IMR-90 (cell line): ENCODE data around the gene TSSC4. TPM values are rescaled to one million over a fixed set of nuclear protein-coding genes. Genes with fewer than 3 reads are reported as not detected.

Experiments
- ATAC-seq: fragments of 200-7000 bp; cut with Tn5 transposase; 2 replicates; pipeline ENCODE4 v1.9.1; 2020; ENCODE audit warnings: low read depth, mild to moderate bottlenecking, moderate library complexity
- BruUV-seq: library from RNA; stranded (reverse); fragments of 400-500 nt; replicated peaks from 2 replicates; lab custom pipeline; 2021; lab: Mats Ljungman, UMichigan
- CTCF ChIA-PET: fragments of 300-600 bp; formaldehyde crosslinking; extraction: SDS; loops from one replicate; lab custom pipeline; 2021; ENCODE audit warnings: antibody characterized with exemption; lab: Yijun Ruan, JAX
- POLR2A ChIA-PET: fragments of 300-600 bp; sonication (Branson Sonifier 250); formaldehyde crosslinking; loops from one replicate; lab custom pipeline; 2022; ENCODE audit warnings: antibody characterized with exemption; ENCODE audit not compliant: unreplicated experiment; lab: Charles Lee
- DNase-seq: peaks from one replicate; pipeline ENCODE4 v3.0.0; 2013
- H2AFZ ChIP-seq: replicated peaks from 2 replicates; pipeline ENCODE3; 2013; ENCODE audit warnings: low read length, mild to moderate bottlenecking; ENCODE audit not compliant: poor library complexity
- H2AK5ac ChIP-seq: 2 replicates; pipeline ENCODE4 v1.6.1; 2013; ENCODE audit warnings: low read depth, low read length, inconsistent platforms
- H2AK9ac ChIP-seq: replicated peaks from 2 replicates; pipeline ENCODE3; 2013; ENCODE audit warnings: mild to moderate bottlenecking, low read depth, low read length, moderate library complexity; ENCODE audit not compliant: poor library complexity
- H2BK120ac ChIP-seq: 2 replicates; pipeline ENCODE4 v1.6.1; 2013; ENCODE audit warnings: low read depth, low read length, inconsistent platforms
- H2BK15ac ChIP-seq: 3 replicates; pipeline ENCODE4 v1.6.1; 2013; ENCODE audit warnings: low read depth, low read length, inconsistent platforms
- H2BK20ac ChIP-seq: 2 replicates; pipeline ENCODE4 v1.6.1; 2013; ENCODE audit warnings: low read depth, mild to moderate bottlenecking, inconsistent platforms, low read length, moderate library complexity
- H2BK5ac ChIP-seq: 2 replicates; pipeline ENCODE4 v1.6.1; 2013; ENCODE audit warnings: mild to moderate bottlenecking, low read depth, low read length, inconsistent platforms; ENCODE audit not compliant: poor library complexity, severe bottlenecking
- H3K14ac ChIP-seq: replicated peaks from 2 replicates; pipeline ENCODE4 v1.6.1; 2013; ENCODE audit warnings: low read depth, low read length, inconsistent platforms
- H3K18ac ChIP-seq: 2 replicates; pipeline ENCODE4 v1.6.1; 2013; ENCODE audit warnings: low read depth, low read length, control low read depth
- H3K23ac ChIP-seq: 2 replicates; pipeline ENCODE4 v1.6.1; 2013; ENCODE audit warnings: low read depth, low read length, inconsistent platforms
- H3K27ac ChIP-seq: 2 replicates; pipeline ENCODE4 v1.5.1; 2013; ENCODE audit warnings: mild to moderate bottlenecking, control low read depth, low read length; ENCODE audit not compliant: insufficient read depth
- H3K27me3 ChIP-seq: 2 replicates; pipeline ENCODE4 v1.6.1; 2013; ENCODE audit warnings: low read length; ENCODE audit not compliant: control insufficient read depth, insufficient read depth
- H3K36me3 ChIP-seq: 2 replicates; pipeline ENCODE4 v1.6.1; 2013; ENCODE audit warnings: low read length, mixed read lengths; ENCODE audit not compliant: control insufficient read depth, insufficient read depth
- H3K4ac ChIP-seq: 2 replicates; pipeline ENCODE4 v1.6.1; 2013; ENCODE audit warnings: low read depth, low read length, inconsistent platforms
- H3K4me1 ChIP-seq: 2 replicates; pipeline ENCODE4 v1.6.1; 2013; ENCODE audit warnings: low read length, mixed read lengths; ENCODE audit not compliant: control insufficient read depth, insufficient read depth
- H3K4me2 ChIP-seq: 2 replicates; pipeline ENCODE4 v1.6.1; 2013; ENCODE audit warnings: low read depth, mild to moderate bottlenecking, control low read depth, low read length, moderate library complexity
- H3K4me3 ChIP-seq: 2 replicates; pipeline ENCODE4 v1.5.1; 2013; ENCODE audit warnings: low read depth, mild to moderate bottlenecking, control low read depth, low read length, moderate library complexity; ENCODE audit not compliant: insufficient read depth
- H3K56ac ChIP-seq: 2 replicates; pipeline ENCODE4 v1.6.1; 2013; ENCODE audit warnings: low read length, inconsistent platforms; ENCODE audit not compliant: insufficient read depth; ENCODE audit errors: extremely low read depth
- H3K79me1 ChIP-seq, 2 experiments: 2 replicates each; pipeline ENCODE4 v1.6.1; 2013; ENCODE audit warnings: low read length in 2 of 2, inconsistent platforms in 1 of 2, low read depth in 1 of 2
- H3K9ac ChIP-seq: 2 replicates; pipeline ENCODE4 v1.6.1; 2013; ENCODE audit warnings: low read depth, low read length, control low read depth
- H3K9me1 ChIP-seq: 2 replicates; pipeline ENCODE4 v1.6.1; 2013; ENCODE audit warnings: low read length, inconsistent platforms; ENCODE audit not compliant: insufficient read depth
- H3K9me3 ChIP-seq: 2 replicates; pipeline ENCODE4 v1.6.1; 2013; ENCODE audit warnings: low read length; ENCODE audit not compliant: control insufficient read depth, insufficient read depth
- H4K20me1 ChIP-seq: 2 replicates; pipeline ENCODE4 v1.6.1; 2013; ENCODE audit warnings: low read length, inconsistent platforms; ENCODE audit not compliant: insufficient read depth
- H4K5ac ChIP-seq: 2 replicates; pipeline ENCODE4 v1.6.1; 2013; ENCODE audit warnings: mild to moderate bottlenecking, low read depth, low read length, control low read depth
- H4K8ac ChIP-seq, 2 experiments: 2 replicates each; pipeline ENCODE4 v1.6.1; 2013; ENCODE audit warnings: low read depth in 2 of 2, low read length in 2 of 2, control low read depth in 1 of 2, inconsistent platforms in 1 of 2
- H4K91ac ChIP-seq: 2 replicates; pipeline ENCODE4 v1.6.1; 2013; ENCODE audit warnings: low read depth, low read length, inconsistent platforms; ENCODE audit not compliant: insufficient read depth
- BHLHE40 ChIP-seq: fragments of 150-350 bp; IDR thresholded peaks from 2 replicates; pipeline ENCODE4 v1.6.1; 2016; ENCODE audit warnings: mild to moderate bottlenecking, low read depth, low read length
- CEBPB ChIP-seq: IDR thresholded peaks from 2 replicates; pipeline ENCODE4 v1.6.1; 2012; ENCODE audit warnings: low read depth, low read length, improper control_type of control experiment
- MAFK ChIP-seq: IDR thresholded peaks from 2 replicates; pipeline ENCODE4 v1.6.1; 2012; ENCODE audit warnings: low read depth, low read length, improper control_type of control experiment
- MAZ ChIP-seq: IDR thresholded peaks from 2 replicates; pipeline ENCODE4 v1.6.1; 2012; ENCODE audit warnings: low read depth, mild to moderate bottlenecking, low read length, improper control_type of control experiment, moderate library complexity, borderline replicate concordance
- NFE2L2 ChIP-seq: fragments of 150-350 bp; IDR thresholded peaks from 2 replicates; pipeline ENCODE4 v1.6.1; 2016; ENCODE audit warnings: low read depth, mild to moderate bottlenecking, low read length
- POLR2A ChIP-seq: IDR thresholded peaks from 2 replicates; pipeline ENCODE4 v1.6.1; 2012; ENCODE audit warnings: mild to moderate bottlenecking, low read depth, low read length
- RAD21 ChIP-seq: IDR thresholded peaks from 2 replicates; pipeline ENCODE4 v1.6.1; 2012; ENCODE audit warnings: low read length, improper control_type of control experiment
- RCOR1 ChIP-seq: IDR thresholded peaks from 2 replicates; pipeline ENCODE4 v1.6.1; 2012; ENCODE audit warnings: mild to moderate bottlenecking, low read length, improper control_type of control experiment; ENCODE audit not compliant: insufficient replicate concordance
- SMC3 ChIP-seq: fragments of 150-350 bp; IDR thresholded peaks from 2 replicates; pipeline ENCODE4 v1.6.1; 2016; ENCODE audit warnings: low read depth, mild to moderate bottlenecking, antibody characterized with exemption, low read length, moderate library complexity
- WGBS, 2 experiments: methylation state at CpG; one replicate each; pipeline versions ENCODE4 v1.1.5 to v1.1.7; 2013; ENCODE audit warnings: missing lambda C conversion rate in 2 of 2; ENCODE audit not compliant: insufficient read length in 1 of 2; ENCODE audit errors: extremely low coverage in 2 of 2; 5-methylcytosine and 5-hydroxymethylcytosine counted together
- dilution Hi-C: fragments of 300-500 bp; cut with HindIII; formaldehyde crosslinking; loops from one replicate; pipeline ENCODE4 v1.14.3; 2018; ENCODE audit warnings: low sequenced_read_pairs; ENCODE audit not compliant: unreplicated experiment
- in situ Hi-C: fragments of 300-500 bp; cut with MboI; formaldehyde crosslinking; loops from 3 replicates; pipeline ENCODE4 v1.14.3; 2019; ENCODE audit warnings: low sequenced_read_pairs, inconsistent platforms, mixed read lengths
- intact Hi-C: fragments of 100-400 bp; cut with micrococcal nuclease; formaldehyde crosslinking; loops from 2 replicates; pipeline ENCODE4 v1.10.0; 2022
- polyA plus RNA-seq, 3 experiments: library from polyadenylated mRNA; depleted of rRNA; stranded (reverse); fragments of >200 nt; gene quantifications; 2 replicates each; pipeline ENCODE4 v1.2.3, GENCODE V29; 2012; ENCODE audit warnings: low replicate concordance in 1 of 3
- total RNA-seq: library from RNA; depleted of rRNA; stranded (reverse); fragments of >200 nt; gene quantifications from 2 replicates; pipeline ENCODE4 v1.2.3, GENCODE V29; 2012
- TF ChIP-seq, protein P1 (sequence below): fragments of 150-350 bp; IDR thresholded peaks from 2 replicates; pipeline ENCODE4 v1.6.1; 2017; ENCODE audit warnings: mild to moderate bottlenecking, antibody characterized with exemption, low read length, low read depth
- TF ChIP-seq, protein P2 (sequence below): conservative IDR thresholded peaks from 2 replicates; pipeline ENCODE4 v1.5.1; 2012; ENCODE audit warnings: mild to moderate bottlenecking, low read depth, low read length, improper control_type of control experiment
- TF ChIP-seq, protein P3 (sequence below): fragments of 150-350 bp; IDR thresholded peaks from 2 replicates; pipeline ENCODE4 v1.6.1; 2016; ENCODE audit warnings: low read depth, mild to moderate bottlenecking, low read length, moderate library complexity, borderline replicate concordance

The TSSC4 gene
- total and polyA plus RNA-seq, 2 of the 4 experiments (the other 2 are of a cell fraction) = 34.9 to 40.0 TPM

DNA sequence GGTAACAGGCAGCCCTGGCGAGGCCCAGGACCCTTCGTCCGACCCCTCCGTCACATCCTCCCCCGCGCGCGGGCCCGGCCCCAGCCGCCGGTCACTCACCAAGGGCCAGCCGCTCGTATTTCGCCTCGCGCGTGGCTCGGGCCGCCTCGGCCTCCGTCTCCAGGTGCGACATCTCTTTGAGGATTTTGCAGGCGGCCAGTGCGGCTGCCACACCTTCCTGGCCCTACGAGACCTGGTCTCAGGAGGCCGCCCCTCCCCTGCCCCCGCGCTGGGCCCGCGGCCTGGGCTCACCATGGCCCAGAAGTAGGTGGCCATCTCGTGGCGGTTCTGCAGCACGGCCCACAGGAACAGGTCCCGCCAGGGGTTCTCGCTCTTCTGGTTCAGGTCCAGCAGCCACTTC lies 14.1 kb downstream of the TSSC4 start (continued):
- TF ChIP-seq RAD21 = no peak
- no peak for TF ChIP-seq MAZ
- TF ChIP-seq, protein P1, sequence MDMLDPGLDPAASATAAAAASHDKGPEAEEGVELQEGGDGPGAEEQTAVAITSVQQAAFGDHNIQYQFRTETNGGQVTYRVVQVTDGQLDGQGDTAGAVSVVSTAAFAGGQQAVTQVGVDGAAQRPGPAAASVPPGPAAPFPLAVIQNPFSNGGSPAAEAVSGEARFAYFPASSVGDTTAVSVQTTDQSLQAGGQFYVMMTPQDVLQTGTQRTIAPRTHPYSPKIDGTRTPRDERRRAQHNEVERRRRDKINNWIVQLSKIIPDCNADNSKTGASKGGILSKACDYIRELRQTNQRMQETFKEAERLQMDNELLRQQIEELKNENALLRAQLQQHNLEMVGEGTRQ = no peak
- no peak for TF ChIP-seq RCOR1
- TF ChIP-seq NFE2L2 = no peak

DNA sequence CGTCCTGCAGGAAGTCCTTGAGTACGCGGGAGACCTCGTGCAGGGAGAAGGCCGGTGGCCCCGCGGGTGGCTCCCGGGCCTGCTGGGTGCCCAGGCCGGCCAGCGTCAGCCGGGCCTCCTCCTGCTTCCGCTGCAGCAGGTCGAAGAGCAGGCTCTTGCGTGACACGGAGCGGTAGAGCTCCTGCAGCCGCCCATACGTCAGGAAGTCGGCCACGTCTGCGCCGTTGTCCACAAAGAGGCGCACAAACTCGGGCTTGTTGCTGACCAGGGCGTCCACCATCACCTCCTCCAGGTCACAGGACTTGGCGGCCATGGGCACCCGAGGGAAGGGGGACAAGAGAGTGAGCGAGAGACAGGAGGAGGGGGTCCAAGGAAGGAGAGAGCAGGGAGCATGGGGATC lies 14.6 kb downstream of the TSSC4 start:
- ChIA-PET POLR2A (no interaction called here), CTCF (no interaction called here)
- Histone ChIP-seq H3K27me3 (peaks cover 5% of the 10 kb centered on the region; the same call in 1 of the 2 replicates), H2BK15ac (no peak overlapping the region), H2AFZ (no peak overlapping the region), H3K9ac (no peak overlapping the region), H3K9me3 (no peaks in the 10 kb centered on the region), H4K8ac (no peak overlapping the region), H3K79me1 (no peaks in the 10 kb centered on the region), H3K4me3 (no peak overlapping the region), H2AK5ac (no peak overlapping the region), H4K20me1 (no peaks in the 10 kb centered on the region), H2BK20ac (no peak overlapping the region), H2BK120ac (no peak overlapping the region), H4K91ac (no peak overlapping the region), H3K56ac (no peak overlapping the region), H3K14ac (no peak overlapping the region), H2AK9ac (no peak overlapping the region), H3K4ac (no peak overlapping the region), H3K4me2 (no peak overlapping the region), H2BK5ac (no peak overlapping the region), H3K18ac (no peak overlapping the region), H4K5ac (no peak overlapping the region), H3K9me1 (no peaks in the 10 kb centered on the region), H3K36me3 (no peaks in the 10 kb centered on the region), H3K23ac (no peak overlapping the region), H3K4me1 (no peaks in the 10 kb centered on the region), H3K27ac (no peak overlapping the region)
- intact Hi-C loops = no loop called here
- WGBS, 2 experiments = 90% methylated on average over 2 of the region's 28 CpGs; no CpG with 5 or more reads in 1 of the 2 experiments
- in situ Hi-C loops = loop anchor here (5.0 kb wide), 2 partner anchors 103 to 213 kb away; no protein-coding TSS in a partner anchor
- no TSS peak for BruUV-seq
- dilution Hi-C loops = no loop called here
- ATAC-seq (no peak), DNase-seq (no peak)
- no peak for TF ChIP-seq BHLHE40
- TF ChIP-seq, protein P2, sequence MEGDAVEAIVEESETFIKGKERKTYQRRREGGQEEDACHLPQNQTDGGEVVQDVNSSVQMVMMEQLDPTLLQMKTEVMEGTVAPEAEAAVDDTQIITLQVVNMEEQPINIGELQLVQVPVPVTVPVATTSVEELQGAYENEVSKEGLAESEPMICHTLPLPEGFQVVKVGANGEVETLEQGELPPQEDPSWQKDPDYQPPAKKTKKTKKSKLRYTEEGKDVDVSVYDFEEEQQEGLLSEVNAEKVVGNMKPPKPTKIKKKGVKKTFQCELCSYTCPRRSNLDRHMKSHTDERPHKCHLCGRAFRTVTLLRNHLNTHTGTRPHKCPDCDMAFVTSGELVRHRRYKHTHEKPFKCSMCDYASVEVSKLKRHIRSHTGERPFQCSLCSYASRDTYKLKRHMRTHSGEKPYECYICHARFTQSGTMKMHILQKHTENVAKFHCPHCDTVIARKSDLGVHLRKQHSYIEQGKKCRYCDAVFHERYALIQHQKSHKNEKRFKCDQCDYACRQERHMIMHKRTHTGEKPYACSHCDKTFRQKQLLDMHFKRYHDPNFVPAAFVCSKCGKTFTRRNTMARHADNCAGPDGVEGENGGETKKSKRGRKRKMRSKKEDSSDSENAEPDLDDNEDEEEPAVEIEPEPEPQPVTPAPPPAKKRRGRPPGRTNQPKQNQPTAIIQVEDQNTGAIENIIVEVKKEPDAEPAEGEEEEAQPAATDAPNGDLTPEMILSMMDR = no peak
- TF ChIP-seq SMC3 = no peak
- TF ChIP-seq, protein P1 = no peak
- TF ChIP-seq RAD21 = no peak
- no peak for TF ChIP-seq POLR2A
- TF ChIP-seq MAFK = no peak
- TF ChIP-seq, protein P3, sequence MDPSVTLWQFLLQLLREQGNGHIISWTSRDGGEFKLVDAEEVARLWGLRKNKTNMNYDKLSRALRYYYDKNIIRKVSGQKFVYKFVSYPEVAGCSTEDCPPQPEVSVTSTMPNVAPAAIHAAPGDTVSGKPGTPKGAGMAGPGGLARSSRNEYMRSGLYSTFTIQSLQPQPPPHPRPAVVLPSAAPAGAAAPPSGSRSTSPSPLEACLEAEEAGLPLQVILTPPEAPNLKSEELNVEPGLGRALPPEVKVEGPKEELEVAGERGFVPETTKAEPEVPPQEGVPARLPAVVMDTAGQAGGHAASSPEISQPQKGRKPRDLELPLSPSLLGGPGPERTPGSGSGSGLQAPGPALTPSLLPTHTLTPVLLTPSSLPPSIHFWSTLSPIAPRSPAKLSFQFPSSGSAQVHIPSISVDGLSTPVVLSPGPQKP = no peak
- no peak for TF ChIP-seq NFE2L2
- no peak for TF ChIP-seq CEBPB
